Activated CD4-positive, alpha-beta T cell treated with anti-CD3 and anti-CD28 coated beads for 36 hours (primary cell): ENCODE data around the gene ITGA8. TPM values are rescaled to one million over a fixed set of nuclear protein-coding genes. Genes with fewer than 3 reads are reported as not detected.

ENCODE experiments used
- ATAC-seq: fragments of 200-7000 bp; cut with Tn5 transposase; one replicate; pipeline ENCODE4 v1.10.0; 2021; ENCODE audit warnings: mild to moderate bottlenecking, moderate library complexity
- CTCF ChIA-PET: fragments of 350-600 bp; sonication (Branson Sonifier 250); formaldehyde crosslinking; loops from one replicate; lab custom pipeline; 2021; ENCODE audit warnings: antibody characterized with exemption; lab: Charles Lee
- POLR2A ChIA-PET: fragments of 350-600 bp; sonication (Branson Sonifier 250); formaldehyde crosslinking; loops from one replicate; lab custom pipeline; 2021; ENCODE audit warnings: antibody characterized with exemption, inconsistent platforms; lab: Charles Lee
- DNase-seq: peaks from one replicate; pipeline ENCODE4 v3.0.0-alpha.2; 2020
- H3K27ac Mint-ChIP-seq: one replicate; pipeline ENCODE4 v1.8.0; 2021; ENCODE audit warnings: mixed read lengths
- H3K27me3 Mint-ChIP-seq: one replicate; pipeline ENCODE4 v1.8.0; 2021; ENCODE audit warnings: mixed read lengths
- H3K36me3 Mint-ChIP-seq: one replicate; pipeline ENCODE4 v1.8.0; 2021; ENCODE audit warnings: low read depth, mixed read lengths
- H3K4me1 Mint-ChIP-seq: one replicate; pipeline ENCODE4 v1.8.0; 2021; ENCODE audit warnings: mixed read lengths
- H3K4me3 Mint-ChIP-seq: one replicate; pipeline ENCODE4 v1.8.0; 2021; ENCODE audit warnings: mild to moderate bottlenecking, moderate library complexity, mixed read lengths
- H3K9me3 Mint-ChIP-seq: one replicate; pipeline ENCODE4 v1.8.0; 2021; ENCODE audit warnings: low read depth, mixed read lengths
- intact Hi-C, 2 experiments: fragments of 100-400 bp; cut with DNase I in 1 of 2; cut with micrococcal nuclease in 1 of 2; formaldehyde crosslinking; loops; one replicate each; pipeline versions ENCODE4 v1.14.2 to v1.15.1; 2022 to 2024; cut with DNase I, micrococcal nuclease
- total RNA-seq, 2 experiments: library from RNA; stranded (reverse); gene quantifications; one replicate each; pipeline ENCODE4 v1.2.3, GENCODE V29; 2021

Gene ITGA8
- total RNA-seq, 2 experiments from 2014 or later = not detected

GRCh38 chr10:15730341-15730740, 10.6 kb upstream of the ITGA8 start:
- no peak for ATAC-seq

GRCh38 chr10:15729890-15730289, 10.2 kb upstream of the ITGA8 start:
- ChIA-PET POLR2A (interaction anchor here (0.7 kb wide), 1 partner anchor 54 kb away, joined by 4 read pairs; no protein-coding TSS in a partner anchor), CTCF (interaction anchor here (0.6 kb wide), 1 partner anchor 210 kb away, joined by 4 read pairs; no protein-coding TSS in a partner anchor)
- Mint-ChIP-seq H3K4me1 (no peaks in the 10 kb centered on the region), H3K27ac (no peak overlapping the region), H3K36me3 (no peaks in the 10 kb centered on the region), H3K4me3 (no peak overlapping the region), H3K9me3 (peaks cover 4% of the 10 kb centered on the region), H3K27me3 (peaks cover 12% of the 10 kb centered on the region)
- ATAC-seq = no peak
- intact Hi-C loops = no loop called here
- no peak for DNase-seq

More at GRCh38 chr10:15730341-15730740, 10.6 kb upstream of the ITGA8 start:
- no peak overlapping the region for H3K27ac Mint-ChIP-seq
- ChIA-PET CTCF (interaction anchor here (0.6 kb wide), 1 partner anchor 209 kb away, joined by 4 read pairs; no protein-coding TSS in a partner anchor), POLR2A (no interaction called here)
- H3K4me1 Mint-ChIP-seq = no peaks in the 10 kb centered on the region
- intact Hi-C loops = no loop called here
- peaks cover 12% of the 10 kb centered on the region for H3K27me3 Mint-ChIP-seq
- H3K9me3 Mint-ChIP-seq = peaks cover 4% of the 10 kb centered on the region
- no peaks in the 10 kb centered on the region for H3K36me3 Mint-ChIP-seq
- no peak for DNase-seq
- H3K4me3 Mint-ChIP-seq = no peak overlapping the region

- peaks cover 4% of the 10 kb centered on the region for H3K9me3 Mint-ChIP-seq
- DNase-seq = no peak
- no peak overlapping the region for H3K27ac Mint-ChIP-seq
- H3K27me3 Mint-ChIP-seq = peaks cover 13% of the 10 kb centered on the region
- no peaks in the 10 kb centered on the region for H3K4me1 Mint-ChIP-seq
- ChIA-PET POLR2A (no interaction called here), CTCF (no interaction called here)
- no peaks in the 10 kb centered on the region for H3K36me3 Mint-ChIP-seq
- no peak overlapping the region for H3K4me3 Mint-ChIP-seq
- intact Hi-C loops = no loop called here
- no peak for ATAC-seq
Observed at GRCh38 chr10:15726042-15726441, 6.3 kb upstream of the ITGA8 start.

- H3K27me3 Mint-ChIP-seq = peaks cover 16% of the 10 kb centered on the region
- DNase-seq = no peak
- POLR2A ChIA-PET = no interaction called here
- no peak for ATAC-seq
- no peak overlapping the region for H3K27ac Mint-ChIP-seq
- no peaks in the 10 kb centered on the region for H3K36me3 Mint-ChIP-seq
- no peak overlapping the region for H3K4me3 Mint-ChIP-seq
- CTCF ChIA-PET = no interaction called here
- H3K4me1 Mint-ChIP-seq = no peaks in the 10 kb centered on the region
- peaks cover 2% of the 10 kb centered on the region for H3K9me3 Mint-ChIP-seq
- intact Hi-C loops = loop anchor here in 1 of 2 experiments (1.0 kb wide), 1 partner anchor 291 kb away; no protein-coding TSS in a partner anchor
Observed at GRCh38 chr10:15725603-15726002, 5.9 kb upstream of the ITGA8 start.

- intact Hi-C loops = loop anchor here in 1 of 2 experiments (1.0 kb wide), 1 partner anchor 290 kb away; no protein-coding TSS in a partner anchor
- Mint-ChIP-seq H3K9me3 (no peaks in the 10 kb centered on the region), H3K27ac (no peak overlapping the region), H3K4me1 (no peaks in the 10 kb centered on the region), H3K27me3 (peaks cover 16% of the 10 kb centered on the region), H3K4me3 (no peak overlapping the region), H3K36me3 (no peaks in the 10 kb centered on the region)
- ATAC-seq = no peak
- CTCF ChIA-PET = interaction anchor here (1.3 kb wide), 1 partner anchor 88 kb away, joined by 3 read pairs; no protein-coding TSS in a partner anchor
- DNase-seq = no peak
- POLR2A ChIA-PET = no interaction called here
Observed at GRCh38 chr10:15724683-15725082, 5.0 kb upstream of the ITGA8 start.

GRCh38 chr10:15723803-15724202, 4.1 kb upstream of the ITGA8 start:
- ChIA-PET CTCF (interaction anchor here (1.3 kb wide), 1 partner anchor 89 kb away, joined by 3 read pairs; no protein-coding TSS in a partner anchor), POLR2A (no interaction called here)
- ATAC-seq (no peak), DNase-seq (no peak)
- intact Hi-C loops = no loop called here
- Mint-ChIP-seq H3K9me3 (no peaks in the 10 kb centered on the region), H3K27me3 (peaks cover 20% of the 10 kb centered on the region), H3K4me1 (peaks cover 4% of the 10 kb centered on the region), H3K36me3 (no peaks in the 10 kb centered on the region), H3K27ac (no peak overlapping the region), H3K4me3 (no peak overlapping the region)

- intact Hi-C loops = no loop called here
- Mint-ChIP-seq H3K4me3 (no peak overlapping the region), H3K27me3 (peaks cover 28% of the 10 kb centered on the region), H3K4me1 (peaks cover 4% of the 10 kb centered on the region), H3K27ac (no peak overlapping the region), H3K36me3 (no peaks in the 10 kb centered on the region), H3K9me3 (no peaks in the 10 kb centered on the region)
- DNase-seq = no peak
- CTCF ChIA-PET = no interaction called here
- no peak for ATAC-seq
- POLR2A ChIA-PET = no interaction called here
Observed at GRCh38 chr10:15720635-15721287, 1.0 kb upstream of the ITGA8 start.

- H3K4me3 Mint-ChIP-seq = no peak overlapping the region
- intact Hi-C loops = loop anchor here in 1 of 2 experiments (5.0 kb wide), 1 partner anchor 132 kb away; no protein-coding TSS in a partner anchor
Observed at GRCh38 chr10:15719049-15719898, 448 bp downstream of the ITGA8 start.

GRCh38 chr10:15718694-15719048, 1.1 kb downstream of the ITGA8 start:
- Mint-ChIP-seq H3K27me3 (peaks cover 31% of the 10 kb centered on the region), H3K27ac (no peak overlapping the region), H3K9me3 (no peaks in the 10 kb centered on the region), H3K4me1 (peaks cover 4% of the 10 kb centered on the region), H3K4me3 (no peak overlapping the region), H3K36me3 (no peaks in the 10 kb centered on the region)
- ChIA-PET CTCF (interaction anchor here (0.6 kb wide), 1 partner anchor 554 kb away, joined by 4 read pairs; no protein-coding TSS in a partner anchor), POLR2A (no interaction called here)
- ATAC-seq = no peak
- DNase-seq = no peak
- intact Hi-C loops = loop anchor here in 1 of 2 experiments (5.0 kb wide), 1 partner anchor 131 kb away; no protein-coding TSS in a partner anchor

More at GRCh38 chr10:15719049-15719898, 448 bp downstream of the ITGA8 start:
- Mint-ChIP-seq H3K36me3 (no peaks in the 10 kb centered on the region), H3K4me1 (peaks cover 4% of the 10 kb centered on the region), H3K9me3 (no peaks in the 10 kb centered on the region), H3K27ac (no peak overlapping the region), H3K27me3 (peaks cover 28% of the 10 kb centered on the region)
- ATAC-seq (no peak), DNase-seq (no peak)
- ChIA-PET POLR2A (no interaction called here), CTCF (interaction anchor here (0.7 to 1.1 kb wide), 2 partner anchors 8 to 140 kb away, joined by 3 read pairs; no protein-coding TSS in a partner anchor)

GRCh38 chr10:15715619-15716227, 4.0 kb downstream of the ITGA8 start:
- DNase-seq (no peak), ATAC-seq (no peak)
- peaks cover 4% of the 10 kb centered on the region for H3K4me1 Mint-ChIP-seq
- H3K36me3 Mint-ChIP-seq = no peaks in the 10 kb centered on the region
- POLR2A ChIA-PET = no interaction called here
- no peaks in the 10 kb centered on the region for H3K9me3 Mint-ChIP-seq
- peaks cover 33% of the 10 kb centered on the region for H3K27me3 Mint-ChIP-seq
- H3K27ac Mint-ChIP-seq = no peak overlapping the region
- no peak overlapping the region for H3K4me3 Mint-ChIP-seq
- intact Hi-C loops = loop anchor here in 1 of 2 experiments (5.0 kb wide), 1 partner anchor 128 kb away; no protein-coding TSS in a partner anchor
- CTCF ChIA-PET = no interaction called here

GRCh38 chr10:15714847-15715246, 4.9 kb downstream of the ITGA8 start:
- Mint-ChIP-seq H3K27ac (no peak overlapping the region), H3K9me3 (no peaks in the 10 kb centered on the region), H3K4me1 (peaks cover 4% of the 10 kb centered on the region), H3K36me3 (no peaks in the 10 kb centered on the region), H3K4me3 (no peak overlapping the region), H3K27me3 (peaks cover 33% of the 10 kb centered on the region)
- ATAC-seq (no peak), DNase-seq (no peak)
- ChIA-PET POLR2A (no interaction called here), CTCF (no interaction called here)
- intact Hi-C loops = loop anchor here in 1 of 2 experiments (5.0 kb wide), 1 partner anchor 128 kb away; no protein-coding TSS in a partner anchor
